Measurements from ENCODE around the gene PPP1R16B.

PPP1R16B gene

DNA sequence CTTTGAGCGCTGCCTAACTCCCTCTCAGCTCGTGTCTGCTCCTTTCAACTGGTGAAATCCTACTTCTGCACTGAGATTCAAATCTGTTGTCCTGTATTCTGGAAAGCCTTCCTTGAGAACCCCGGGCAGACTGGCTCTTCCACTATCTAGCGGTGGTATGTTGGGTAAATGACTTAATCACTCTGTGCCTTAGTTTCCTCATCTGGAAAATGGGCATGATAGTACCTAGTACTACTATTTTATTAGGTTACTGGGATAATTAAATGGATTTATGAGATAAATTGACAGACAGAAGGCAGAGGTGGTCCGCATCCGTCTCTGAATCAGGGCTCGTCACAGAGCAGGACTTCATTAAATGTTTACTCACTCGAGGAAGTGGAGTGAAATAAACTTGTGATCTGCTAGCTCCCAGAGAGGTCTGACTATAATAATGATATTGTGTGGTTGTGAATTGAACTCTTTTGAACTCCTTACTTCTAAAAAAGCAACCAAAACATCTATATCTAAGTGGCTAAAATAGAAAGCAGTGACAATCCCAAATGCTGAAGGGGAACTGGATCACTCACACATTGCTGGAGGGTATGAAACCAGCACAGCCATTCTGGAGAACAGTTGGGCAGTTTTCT is 26.6 kb downstream of the PPP1R16B start:
- no peak overlapping the region for H4K12ac ChIP-seq (ENCODE audit: low read depth, low read length)
- H3K18ac ChIP-seq (ENCODE audit: low read length) = no peak overlapping the region
- no peak overlapping the region for H3K23ac ChIP-seq (ENCODE audit: low read length)
- H4K91ac ChIP-seq (ENCODE audit: low read depth, low read length) = no peak overlapping the region
- no peaks in the 10 kb centered on the region for H3K36me3 ChIP-seq (ENCODE audit: control insufficient read depth in 1 of 2, insufficient read depth in 2 of 2, low read length in 2 of 2)
- no peaks in the 10 kb centered on the region for H3K9me3 ChIP-seq (ENCODE audit: insufficient read depth, low read depth, low read length)
- H4K8ac ChIP-seq (ENCODE audit: low read depth, low read length) = no peak overlapping the region
- H2BK120ac ChIP-seq (ENCODE audit: insufficient read depth, low read length, poor library complexity) = no peak overlapping the region
- H2AFZ ChIP-seq (ENCODE audit: insufficient read depth, low read length, poor library complexity) = no peak overlapping the region
- no peak overlapping the region for H3K4ac ChIP-seq (ENCODE audit: low read depth, low read length)
- WGBS (ENCODE audit: extremely low coverage, insufficient coverage, insufficient read length) = no CpG with 5 or more reads among the region's 8 CpGs
- no peak overlapping the region for H3K9ac ChIP-seq (ENCODE audit: low read length)
- no peaks in the 10 kb centered on the region for H3K27me3 ChIP-seq (ENCODE audit: insufficient read depth, low read length)
- H3K79me1 ChIP-seq (ENCODE audit: low read length) = no peaks in the 10 kb centered on the region
- DNase-seq = no peak
- H3K4me1 ChIP-seq (ENCODE audit: control insufficient read depth in 1 of 2, insufficient read depth in 2 of 2, low read length in 2 of 2) = no peaks in the 10 kb centered on the region
- H2BK5ac ChIP-seq (ENCODE audit: low read depth, low read length, poor library complexity) = no peak overlapping the region
- H3K4me3 ChIP-seq (ENCODE audit: low read depth, low read length) = no peak overlapping the region
- H3K79me2 ChIP-seq (ENCODE audit: control insufficient read depth, insufficient read depth, low read length, poor library complexity) = no peaks in the 10 kb centered on the region
- H3K27ac ChIP-seq (ENCODE audit: low read depth, low read length) = no peak overlapping the region
- H2BK12ac ChIP-seq (ENCODE audit: low read length) = no peak overlapping the region
- no peak overlapping the region for H2AK5ac ChIP-seq (ENCODE audit: low read length)
- no peak overlapping the region for H3K4me2 ChIP-seq (ENCODE audit: low read length)
- no peak overlapping the region for H3K14ac ChIP-seq (ENCODE audit: low read length)

DNA sequence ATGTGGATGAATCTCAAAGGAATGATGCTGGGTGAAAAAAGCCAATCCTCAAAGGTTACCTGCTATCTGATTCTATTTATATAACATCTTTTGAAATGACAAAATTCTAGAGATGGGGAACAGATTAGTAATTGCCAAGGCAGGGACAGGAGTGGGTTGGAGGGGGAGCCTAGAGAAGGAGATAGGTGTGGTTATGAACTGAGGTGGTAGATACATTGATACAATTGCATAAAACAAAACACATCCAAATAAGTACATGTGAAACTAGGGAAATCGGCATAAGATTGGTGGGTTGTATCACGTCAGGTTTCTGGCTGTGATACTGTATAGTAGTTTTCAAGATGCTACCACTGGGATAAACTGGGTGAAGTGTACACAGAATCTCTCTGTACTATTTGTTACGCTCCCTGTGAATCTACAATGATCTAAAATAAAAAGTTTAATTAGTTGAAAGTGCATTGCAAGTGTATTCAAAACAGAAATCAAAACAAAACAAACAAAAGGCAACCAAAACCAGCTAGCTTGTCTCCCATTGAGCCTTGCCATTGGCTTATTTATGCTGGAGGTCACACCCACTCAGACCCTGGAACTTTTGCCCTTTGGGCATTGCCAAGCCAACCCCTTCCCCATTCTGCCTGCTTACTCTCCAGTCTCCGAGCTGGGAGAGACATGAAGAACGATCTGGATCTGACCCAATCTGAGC is 27.8 kb downstream of the PPP1R16B start:
- Histone ChIP-seq H3K4me2 (ENCODE audit: low read length) (no peak overlapping the region), H3K36me3 (ENCODE audit: control insufficient read depth in 1 of 2, insufficient read depth in 2 of 2, low read length in 2 of 2) (no peaks in the 10 kb centered on the region), H2AK5ac (ENCODE audit: low read length) (no peak overlapping the region), H4K8ac (ENCODE audit: low read depth, low read length) (no peak overlapping the region), H3K79me2 (ENCODE audit: control insufficient read depth, insufficient read depth, low read length, poor library complexity) (no peaks in the 10 kb centered on the region), H3K9ac (ENCODE audit: low read length) (no peak overlapping the region), H4K12ac (ENCODE audit: low read depth, low read length) (no peak overlapping the region), H3K27me3 (ENCODE audit: insufficient read depth, low read length) (no peaks in the 10 kb centered on the region), H2AFZ (ENCODE audit: insufficient read depth, low read length, poor library complexity) (no peak overlapping the region), H2BK5ac (ENCODE audit: low read depth, low read length, poor library complexity) (no peak overlapping the region), H3K4ac (ENCODE audit: low read depth, low read length) (no peak overlapping the region), H3K79me1 (ENCODE audit: low read length) (no peaks in the 10 kb centered on the region), H3K27ac (ENCODE audit: low read depth, low read length) (no peak overlapping the region), H2BK12ac (ENCODE audit: low read length) (no peak overlapping the region), H4K91ac (ENCODE audit: low read depth, low read length) (no peak overlapping the region), H3K9me3 (ENCODE audit: insufficient read depth, low read depth, low read length) (no peaks in the 10 kb centered on the region), H3K23ac (ENCODE audit: low read length) (no peak overlapping the region), H3K14ac (ENCODE audit: low read length) (no peak overlapping the region), H3K4me1 (ENCODE audit: control insufficient read depth in 1 of 2, insufficient read depth in 2 of 2, low read length in 2 of 2) (no peaks in the 10 kb centered on the region), H3K4me3 (ENCODE audit: low read depth, low read length) (no peak overlapping the region), H2BK120ac (ENCODE audit: insufficient read depth, low read length, poor library complexity) (no peak overlapping the region), H3K18ac (ENCODE audit: low read length) (no peak overlapping the region)
- no peak for DNase-seq
- WGBS (ENCODE audit: extremely low coverage, insufficient coverage, insufficient read length) = no CpG with 5 or more reads among the region's 5 CpGs

GRCh38 chr20:38833857-38834164 is 28.3 kb downstream of the PPP1R16B start:
- H3K9ac ChIP-seq (ENCODE audit: low read length) = no peak overlapping the region
- no peak overlapping the region for H3K4ac ChIP-seq (ENCODE audit: low read depth, low read length)
- no peak overlapping the region for H4K8ac ChIP-seq (ENCODE audit: low read depth, low read length)
- no peak overlapping the region for H3K27ac ChIP-seq (ENCODE audit: low read depth, low read length)
- no peak for DNase-seq
- H3K18ac ChIP-seq (ENCODE audit: low read length) = no peak overlapping the region
- H3K79me1 ChIP-seq (ENCODE audit: low read length) = no peaks in the 10 kb centered on the region
- H3K4me1 ChIP-seq (ENCODE audit: control insufficient read depth in 1 of 2, insufficient read depth in 2 of 2, low read length in 2 of 2) = no peaks in the 10 kb centered on the region
- H3K27me3 ChIP-seq (ENCODE audit: insufficient read depth, low read length) = no peaks in the 10 kb centered on the region
- H3K79me2 ChIP-seq (ENCODE audit: control insufficient read depth, insufficient read depth, low read length, poor library complexity) = no peaks in the 10 kb centered on the region
- no peak overlapping the region for H4K91ac ChIP-seq (ENCODE audit: low read depth, low read length)
- no peaks in the 10 kb centered on the region for H3K36me3 ChIP-seq (ENCODE audit: control insufficient read depth in 1 of 2, insufficient read depth in 2 of 2, low read length in 2 of 2)
- no peak overlapping the region for H2BK12ac ChIP-seq (ENCODE audit: low read length)
- H2BK120ac ChIP-seq (ENCODE audit: insufficient read depth, low read length, poor library complexity) = no peak overlapping the region
- no CpG with 5 or more reads among the region's 4 CpGs for WGBS (ENCODE audit: extremely low coverage, insufficient coverage, insufficient read length)
- H3K14ac ChIP-seq (ENCODE audit: low read length) = no peak overlapping the region
- no peak overlapping the region for H3K4me2 ChIP-seq (ENCODE audit: low read length)
- H4K12ac ChIP-seq (ENCODE audit: low read depth, low read length) = no peak overlapping the region
- no peak overlapping the region for H2AFZ ChIP-seq (ENCODE audit: insufficient read depth, low read length, poor library complexity)
- H3K4me3 ChIP-seq (ENCODE audit: low read depth, low read length) = no peak overlapping the region
- no peak overlapping the region for H3K23ac ChIP-seq (ENCODE audit: low read length)
- H3K9me3 ChIP-seq (ENCODE audit: insufficient read depth, low read depth, low read length) = no peaks in the 10 kb centered on the region
- no peak overlapping the region for H2BK5ac ChIP-seq (ENCODE audit: low read depth, low read length, poor library complexity)
- H2AK5ac ChIP-seq (ENCODE audit: low read length) = no peak overlapping the region

DNA sequence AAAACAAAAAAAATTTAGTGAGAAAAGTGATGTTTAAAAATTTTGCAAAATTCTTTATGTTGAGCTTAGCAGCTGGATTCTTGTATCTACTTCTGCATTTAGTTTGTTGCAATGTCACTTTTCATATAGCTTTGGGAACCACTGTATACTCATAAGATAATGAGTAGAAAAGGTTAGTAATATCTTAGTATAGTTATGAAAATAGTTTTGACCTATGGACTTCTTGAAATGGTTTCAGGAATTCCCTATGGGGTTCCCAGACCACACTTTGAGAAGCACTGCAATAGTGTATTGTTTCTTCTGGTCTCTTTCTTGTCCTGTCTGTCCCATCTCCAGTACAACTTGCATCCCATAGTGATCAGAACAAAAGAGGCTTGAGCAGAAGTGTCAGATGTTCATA is 29.4 kb downstream of the PPP1R16B start:
- no peaks in the 10 kb centered on the region for H3K4me1 ChIP-seq (ENCODE audit: control insufficient read depth in 1 of 2, insufficient read depth in 2 of 2, low read length in 2 of 2)
- no peak overlapping the region for H2BK5ac ChIP-seq (ENCODE audit: low read depth, low read length, poor library complexity)
- H3K27me3 ChIP-seq (ENCODE audit: insufficient read depth, low read length) = no peaks in the 10 kb centered on the region
- no peaks in the 10 kb centered on the region for H3K79me1 ChIP-seq (ENCODE audit: low read length)
- H2AFZ ChIP-seq (ENCODE audit: insufficient read depth, low read length, poor library complexity) = no peak overlapping the region
- no peak overlapping the region for H3K4ac ChIP-seq (ENCODE audit: low read depth, low read length)
- H3K23ac ChIP-seq (ENCODE audit: low read length) = no peak overlapping the region
- no peak overlapping the region for H2BK12ac ChIP-seq (ENCODE audit: low read length)
- H3K79me2 ChIP-seq (ENCODE audit: control insufficient read depth, insufficient read depth, low read length, poor library complexity) = no peaks in the 10 kb centered on the region
- H4K91ac ChIP-seq (ENCODE audit: low read depth, low read length) = no peak overlapping the region
- no peak overlapping the region for H3K27ac ChIP-seq (ENCODE audit: low read depth, low read length)
- H3K14ac ChIP-seq (ENCODE audit: low read length) = no peak overlapping the region
- no peaks in the 10 kb centered on the region for H3K9me3 ChIP-seq (ENCODE audit: insufficient read depth, low read depth, low read length)
- no peak for DNase-seq
- no peak overlapping the region for H4K12ac ChIP-seq (ENCODE audit: low read depth, low read length)
- H3K9ac ChIP-seq (ENCODE audit: low read length) = no peak overlapping the region
- no peak overlapping the region for H3K18ac ChIP-seq (ENCODE audit: low read length)
- H3K4me3 ChIP-seq (ENCODE audit: low read depth, low read length) = no peak overlapping the region
- no peaks in the 10 kb centered on the region for H3K36me3 ChIP-seq (ENCODE audit: control insufficient read depth in 1 of 2, insufficient read depth in 2 of 2, low read length in 2 of 2)
- no peak overlapping the region for H4K8ac ChIP-seq (ENCODE audit: low read depth, low read length)
- no peak overlapping the region for H2AK5ac ChIP-seq (ENCODE audit: low read length)
- no peak overlapping the region for H2BK120ac ChIP-seq (ENCODE audit: insufficient read depth, low read length, poor library complexity)
- no peak overlapping the region for H3K4me2 ChIP-seq (ENCODE audit: low read length)

All from trophoblast cell (in vitro differentiated cells and primary cell).